HepG2 (cell line): ENCODE measurements around the gene CDK3. TPM values are rescaled to one million over a fixed set of nuclear protein-coding genes. Genes with fewer than 3 reads are reported as not detected.

Experiments used
- ATAC-seq: fragments of 200-7000 bp; cut with Tn5 transposase; 3 replicates; pipeline ENCODE4 v1.9.1; 2020; ENCODE audit warnings: mild to moderate bottlenecking, moderate library complexity
- BruUV-seq: library from RNA; stranded (reverse); fragments of 400-500 nt; replicated peaks from 2 replicates; lab custom pipeline; 2021; lab: Mats Ljungman, UMichigan
- CTCF ChIA-PET: fragments of 300-600 bp; formaldehyde crosslinking; extraction: SDS; loops from one replicate; lab custom pipeline; 2021; ENCODE audit warnings: low total read pairs, inconsistent platforms, low intra/inter-chr PET ratio; lab: Yijun Ruan, JAX
- POLR2A ChIA-PET: fragments of 350-600 bp; sonication (Branson Sonifier 250); formaldehyde crosslinking; loops from one replicate; lab custom pipeline; 2020; ENCODE audit warnings: antibody characterized with exemption, inconsistent platforms; lab: Yijun Ruan, JAX
- DNase-seq: peaks from one replicate; pipeline ENCODE4 v3.0.0-alpha.2; 2015; ENCODE audit warnings: low spot score
- FAIRE-seq: peaks from 3 replicates; lab custom pipeline; 2011; peaks lifted over from hg19 to GRCh38; lab: Jason Lieb, UNC
- H2AFZ ChIP-seq: one replicate; pipeline ENCODE4 v1.6.1; 2011; ENCODE audit warnings: low read length, inconsistent platforms
- H3K27ac ChIP-seq: fragments of 300-600 bp; 3 replicates; pipeline ENCODE4 v1.8.0; 2011; ENCODE audit warnings: mixed run types, mild to moderate bottlenecking, mixed read lengths, low read length, inconsistent platforms; ENCODE audit not compliant: insufficient read depth; ENCODE audit errors: extremely low read length
- H3K27me3 ChIP-seq, 2 experiments: fragments of 200-600 bp in 1 of 2; 2 replicates in 1 of 2; 3 replicates in 1 of 2; pipeline versions ENCODE4 v1.6.0 to v1.8.0; 2011; ENCODE audit warnings: low read length in 2 of 2, mild to moderate bottlenecking in 2 of 2, moderate library complexity in 2 of 2, inconsistent platforms in 1 of 2; ENCODE audit not compliant: insufficient read depth in 2 of 2, control insufficient read depth in 1 of 2
- H3K36me3 ChIP-seq, 2 experiments: fragments of 200-600 bp in 1 of 2; replicated peaks in 1 of 2; 2 replicates in 1 of 2; 3 replicates in 1 of 2; pipeline versions ENCODE4 v1.5.1 to v1.8.0; 2011; ENCODE audit warnings: low read length in 2 of 2, inconsistent platforms in 1 of 2; ENCODE audit not compliant: insufficient read depth in 2 of 2, control insufficient read depth in 1 of 2
- H3K4me1 ChIP-seq: 2 replicates; pipeline ENCODE4 v1.5.1; 2012; ENCODE audit warnings: low read length, inconsistent platforms; ENCODE audit not compliant: insufficient read depth
- H3K4me2 ChIP-seq: 2 replicates; pipeline ENCODE4 v1.6.0; 2011; ENCODE audit warnings: low read depth, low read length, inconsistent platforms
- H3K4me3 ChIP-seq, 3 experiments: fragments of 200-600 bp in 1 of 3; sonication (generic), shearing (Covaris generic) in 1 of 3; replicated peaks in 1 of 3; 2 replicates each; pipeline ENCODE4 v1.5.1; 2011 to 2016; ENCODE audit warnings: low read length in 3 of 3, inconsistent platforms in 2 of 3, low read depth in 2 of 3, mild to moderate bottlenecking in 2 of 3, control low read depth in 1 of 3, mixed read lengths in 1 of 3; ENCODE audit not compliant: insufficient read depth in 1 of 3
- H3K79me2 ChIP-seq: one replicate; pipeline ENCODE4 v1.6.1; 2011; ENCODE audit warnings: low read length, inconsistent platforms; ENCODE audit not compliant: insufficient read depth
- H3K9ac ChIP-seq: 2 replicates; pipeline ENCODE4 v1.6.0; 2011; ENCODE audit warnings: mild to moderate bottlenecking, low read depth, low read length, inconsistent platforms; ENCODE audit not compliant: insufficient read depth
- H3K9me3 ChIP-seq: 2 replicates; pipeline ENCODE4 v1.5.1; 2012; ENCODE audit warnings: mild to moderate bottlenecking, low read length
- H4K20me1 ChIP-seq: 2 replicates; pipeline ENCODE4 v1.6.0; 2011; ENCODE audit warnings: inconsistent platforms, mild to moderate bottlenecking, low read length, moderate library complexity; ENCODE audit not compliant: insufficient read depth
- ARNT ChIP-seq: fragments of 450-650 bp; IDR thresholded peaks from 2 replicates; pipeline ENCODE4 v1.6.1; 2017
- CCDC6 ChIP-seq: sonication (generic); formaldehyde crosslinking; IDR thresholded peaks from 2 replicates; pipeline ENCODE4 v1.8.1; 2022; ENCODE audit warnings: mild to moderate bottlenecking, missing genetic modification reagents, moderate library complexity
- FOXP4 ChIP-seq: sonication (generic); formaldehyde crosslinking; IDR thresholded peaks from 2 replicates; pipeline ENCODE4 v1.4.0; 2020; ENCODE audit warnings: missing genetic modification reagents
- MXD1 ChIP-seq: sonication (generic); formaldehyde crosslinking; IDR thresholded peaks from 2 replicates; pipeline ENCODE4 v1.4.0; 2020; ENCODE audit warnings: mild to moderate bottlenecking, missing genetic modification reagents
- MYNN ChIP-seq: sonication (generic); formaldehyde crosslinking; IDR thresholded peaks from 2 replicates; pipeline ENCODE4 v1.4.0; 2020; ENCODE audit warnings: mild to moderate bottlenecking, low read depth, missing genetic modification reagents
- NFE2L2 ChIP-seq: fragments of 150-350 bp; IDR thresholded peaks from 2 replicates; pipeline ENCODE4 v1.6.1; 2014; ENCODE audit warnings: low read length
- PHF21A ChIP-seq: sonication (generic); formaldehyde crosslinking; IDR thresholded peaks from 2 replicates; pipeline ENCODE4 v1.5.0; 2020; ENCODE audit warnings: mild to moderate bottlenecking, missing genetic modification reagents
- SMARCE1 ChIP-seq: fragments of 450-650 bp; IDR thresholded peaks from 2 replicates; pipeline ENCODE4 v1.6.1; 2017; ENCODE audit warnings: borderline replicate concordance
- ZFX ChIP-seq: sonication (generic); formaldehyde crosslinking; IDR thresholded peaks from 2 replicates; pipeline ENCODE4 v1.4.0; 2020; ENCODE audit warnings: mild to moderate bottlenecking, low read depth, missing genetic modification reagents, moderate library complexity
- ZNF263 ChIP-seq: sonication (generic); formaldehyde crosslinking; IDR thresholded peaks from 2 replicates; pipeline ENCODE4 v1.4.0; 2020; ENCODE audit warnings: missing genetic modification reagents
- ZNF724P ChIP-seq: sonication (generic); formaldehyde crosslinking; IDR thresholded peaks from 2 replicates; pipeline ENCODE4 v1.8.0; 2022; ENCODE audit warnings: missing genetic modification reagents, borderline replicate concordance
- ZNF792 ChIP-seq: IDR thresholded peaks from 2 replicates; pipeline ENCODE4 v1.6.1; 2016
- WGBS: methylation state at CpG from one replicate; pipeline ENCODE4 v1.1.6; 2017; ENCODE audit warnings: low lambda C conversion rate; 5-methylcytosine and 5-hydroxymethylcytosine counted together
- in situ Hi-C: cut with HindIII; loops from 2 replicates; pipeline ENCODE4 v1.10.0; 2017; ENCODE audit warnings: low pct_unique_long_range_greater_than_20kb; ENCODE audit not compliant: extremely low pct_ligation_motif_present
- intact Hi-C: fragments of 100-400 bp; cut with micrococcal nuclease; formaldehyde crosslinking; loops from one replicate; pipeline ENCODE4 v1.10.0; 2022; ENCODE audit not compliant: unreplicated experiment
- polyA plus RNA-seq, 8 experiments: library from polyadenylated mRNA; depleted of rRNA in 3 of 8; stranded (reverse) in 7 of 8; unstranded in 1 of 8; fragments of >200 nt; fragmentation: Illumina TruSeq in 4 of 8; extraction: Trizol in 4 of 8; gene quantifications; 2 replicates each; pipeline versions ENCODE4 v1.2.1 to v1.2.3, GENCODE V29; 2011 to 2016; ENCODE audit warnings: low read depth in 4 of 8, missing spikeins in 1 of 8, mixed read lengths in 1 of 8; ENCODE audit not compliant: insufficient read depth in 1 of 8
- total RNA-seq, 5 experiments: library from RNA; depleted of rRNA; stranded (reverse); fragments of >200 nt; fragmentation: Illumina TruSeq; extraction: Trizol; gene quantifications; 2 replicates each; pipeline ENCODE4 v1.2.3, GENCODE V29; 2016; ENCODE audit warnings: low read depth in 1 of 5
- TF ChIP-seq, protein P1 (sequence below): sonication (generic); formaldehyde crosslinking; IDR thresholded peaks from 2 replicates; pipeline ENCODE4 v1.5.0; 2020; ENCODE audit warnings: mild to moderate bottlenecking, missing genetic modification reagents

The CDK3 gene
- total and polyA plus RNA-seq, 2 of the 13 experiments (the other 11 are each of a cell fraction or from before 2014, with no cell fraction given), result 5.8 to 11.4 TPM

DNA sequence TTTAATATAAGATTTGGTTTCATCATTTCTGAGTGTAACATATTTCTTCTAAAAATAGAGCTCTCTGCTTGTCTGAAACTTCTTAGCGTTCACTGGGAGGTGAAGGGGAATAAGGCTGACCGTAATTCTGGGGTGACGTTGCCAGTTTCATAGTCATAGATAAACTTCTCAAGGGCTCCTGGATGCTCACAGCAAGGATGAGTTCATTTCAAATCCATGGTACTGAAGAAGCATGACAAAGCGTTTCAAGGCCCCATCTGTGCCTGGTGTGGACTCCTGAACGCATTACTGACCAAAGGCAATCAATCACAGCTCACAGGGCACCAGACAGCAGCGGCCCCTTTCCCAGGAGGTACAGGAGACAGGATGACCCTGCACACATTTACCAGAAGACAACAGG, 38.5 kb downstream of the CDK3 start:
- no peaks in the 10 kb centered on the region for H4K20me1 ChIP-seq
- H2AFZ ChIP-seq, result no peak overlapping the region
- ChIA-PET POLR2A (interaction anchor here (1.3 to 1.6 kb wide), 2 partner anchors 10 to 25 kb away, joined by 3 read pairs; no protein-coding TSS in a partner anchor), CTCF (no interaction called here)
- no peak overlapping the region for H3K9ac ChIP-seq
- peaks cover under 1% of the 10 kb centered on the region; the same call in 1 of the 2 replicates for H3K4me1 ChIP-seq
- no peaks in the 10 kb centered on the region for H3K9me3 ChIP-seq
- no peak overlapping the region for H3K4me3 ChIP-seq
- H3K27me3 ChIP-seq, result no peaks in the 10 kb centered on the region
- intact Hi-C loops (no loop called here), in situ Hi-C loops (no loop called here)
- 84% methylated on average over 6 of the region's 6 CpGs for WGBS
- BruUV-seq, result no TSS peak
- H3K36me3 ChIP-seq, result peaks cover 31 to 65% of the 10 kb centered on the region in 2 experiments
- ATAC-seq, result no peak; the same call in 2 of the 3 replicates
- H3K4me2 ChIP-seq, result no peak overlapping the region
- TF ChIP-seq ARNT (no peak), NFE2L2 (peak; percentile 11; the same call in 1 of the 2 replicates)
- H3K27ac ChIP-seq, result no peak overlapping the region
- no peak for DNase-seq
- no peaks in the 10 kb centered on the region for H3K79me2 ChIP-seq
- no peak for FAIRE-seq

DNA sequence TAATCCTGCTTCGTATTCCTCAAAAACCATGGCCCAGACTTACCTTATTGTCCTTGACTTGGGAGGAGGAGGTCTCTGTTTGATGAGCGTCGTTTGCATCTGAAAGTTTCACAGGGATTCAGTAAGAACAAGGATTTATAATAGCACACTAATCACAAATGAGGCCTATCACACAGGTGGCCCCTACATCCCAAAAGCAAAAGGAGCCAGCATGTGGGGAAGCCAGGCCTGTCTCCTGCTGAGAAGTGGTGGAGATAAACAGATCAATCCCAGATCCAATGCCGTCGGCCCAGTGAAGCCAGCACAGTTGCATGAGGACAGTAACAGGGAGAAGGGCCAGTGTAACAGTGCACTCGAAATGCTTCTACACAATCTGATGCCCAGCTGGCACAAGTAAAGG, 39.7 kb downstream of the CDK3 start:
- no peak for DNase-seq
- Histone ChIP-seq H3K9ac (no peak overlapping the region), H3K36me3 (peaks cover 40 to 78% of the 10 kb centered on the region in 2 experiments), H3K4me1 (no peaks in the 10 kb centered on the region), H4K20me1 (no peaks in the 10 kb centered on the region), H3K4me3 (no peak overlapping the region), H3K4me2 (no peak overlapping the region), H3K27ac (no peak overlapping the region), H3K27me3 (no peaks in the 10 kb centered on the region), H2AFZ (no peak overlapping the region), H3K79me2 (no peaks in the 10 kb centered on the region), H3K9me3 (no peaks in the 10 kb centered on the region)
- BruUV-seq, result no TSS peak
- POLR2A ChIA-PET, result interaction anchor here (1.6 kb wide), 1 partner anchor 26 kb away, joined by 3 read pairs; no protein-coding TSS in a partner anchor
- FAIRE-seq, result no peak
- CTCF ChIA-PET, result no interaction called here
- intact Hi-C loops, result no loop called here
- in situ Hi-C loops, result no loop called here
- 81% methylated on average over 6 of the region's 6 CpGs for WGBS
- no peak for ATAC-seq
- no peak for TF ChIP-seq MYNN
- TF ChIP-seq SMARCE1, result no peak
- TF ChIP-seq ZNF792 (CRISPR knock-in tag), result no peak
- TF ChIP-seq, protein P1, sequence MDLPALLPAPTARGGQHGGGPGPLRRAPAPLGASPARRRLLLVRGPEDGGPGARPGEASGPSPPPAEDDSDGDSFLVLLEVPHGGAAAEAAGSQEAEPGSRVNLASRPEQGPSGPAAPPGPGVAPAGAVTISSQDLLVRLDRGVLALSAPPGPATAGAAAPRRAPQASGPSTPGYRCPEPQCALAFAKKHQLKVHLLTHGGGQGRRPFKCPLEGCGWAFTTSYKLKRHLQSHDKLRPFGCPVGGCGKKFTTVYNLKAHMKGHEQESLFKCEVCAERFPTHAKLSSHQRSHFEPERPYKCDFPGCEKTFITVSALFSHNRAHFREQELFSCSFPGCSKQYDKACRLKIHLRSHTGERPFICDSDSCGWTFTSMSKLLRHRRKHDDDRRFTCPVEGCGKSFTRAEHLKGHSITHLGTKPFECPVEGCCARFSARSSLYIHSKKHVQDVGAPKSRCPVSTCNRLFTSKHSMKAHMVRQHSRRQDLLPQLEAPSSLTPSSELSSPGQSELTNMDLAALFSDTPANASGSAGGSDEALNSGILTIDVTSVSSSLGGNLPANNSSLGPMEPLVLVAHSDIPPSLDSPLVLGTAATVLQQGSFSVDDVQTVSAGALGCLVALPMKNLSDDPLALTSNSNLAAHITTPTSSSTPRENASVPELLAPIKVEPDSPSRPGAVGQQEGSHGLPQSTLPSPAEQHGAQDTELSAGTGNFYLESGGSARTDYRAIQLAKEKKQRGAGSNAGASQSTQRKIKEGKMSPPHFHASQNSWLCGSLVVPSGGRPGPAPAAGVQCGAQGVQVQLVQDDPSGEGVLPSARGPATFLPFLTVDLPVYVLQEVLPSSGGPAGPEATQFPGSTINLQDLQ (CRISPR knock-in tag), result no peak
- no peak for TF ChIP-seq ZFX
- TF ChIP-seq CCDC6 (CRISPR knock-in tag), result no peak
- no peak for TF ChIP-seq FOXP4 (CRISPR knock-in tag)
- TF ChIP-seq MXD1 (CRISPR knock-in tag), result no peak
- TF ChIP-seq PHF21A (CRISPR knock-in tag), result no peak
- no peak for TF ChIP-seq ZNF263 (CRISPR knock-in tag)
- no peak for TF ChIP-seq ZNF724P
